ENCODE measurements around the gene STXBP5.
A peak's percentile ranks its signal among the peaks of the same experiment; 100 is the strongest.

Gene STXBP5

DNA sequence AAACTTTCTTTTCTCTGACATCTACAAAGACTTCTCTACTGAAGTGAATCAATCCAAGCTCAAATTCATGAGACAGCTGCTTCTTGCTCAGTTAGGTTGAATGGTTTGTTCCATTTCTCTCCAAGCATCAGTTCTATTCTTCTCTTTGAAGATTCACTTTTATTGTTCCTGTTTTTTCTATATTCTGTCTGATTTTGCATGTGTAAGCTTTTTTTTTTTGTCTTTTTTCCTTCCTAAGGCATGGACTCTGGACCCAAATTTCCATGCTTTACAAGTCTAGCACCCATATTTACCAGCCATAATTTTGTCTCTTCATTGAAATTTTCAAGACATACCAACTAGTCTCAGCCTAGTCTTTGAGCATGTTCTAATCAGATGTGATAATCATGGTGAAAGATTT is 25.9 kb upstream of the STXBP5 start:
- no peak for DNase-seq (ENCODE audit: low spot score)

DNA sequence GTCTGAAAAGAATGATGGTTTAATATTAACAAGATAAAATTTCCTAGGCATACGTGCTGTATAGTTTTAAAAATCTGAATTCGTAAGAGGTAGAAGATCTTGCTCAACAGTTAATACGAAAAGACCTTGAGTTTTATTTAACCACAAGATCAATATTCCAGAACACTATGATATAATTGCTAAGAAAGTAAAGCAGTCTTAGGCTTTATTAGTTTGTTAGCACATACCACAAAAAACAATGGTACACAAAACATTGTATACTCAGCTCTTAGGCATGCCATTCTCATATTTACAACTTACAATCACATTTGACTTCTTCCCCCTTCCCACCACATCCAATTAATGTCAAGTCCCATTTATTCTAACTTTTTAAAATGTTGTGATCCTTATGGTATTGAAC is 24.4 kb upstream of the STXBP5 start:
- DNase-seq (ENCODE audit: low spot score): no peak

DNA sequence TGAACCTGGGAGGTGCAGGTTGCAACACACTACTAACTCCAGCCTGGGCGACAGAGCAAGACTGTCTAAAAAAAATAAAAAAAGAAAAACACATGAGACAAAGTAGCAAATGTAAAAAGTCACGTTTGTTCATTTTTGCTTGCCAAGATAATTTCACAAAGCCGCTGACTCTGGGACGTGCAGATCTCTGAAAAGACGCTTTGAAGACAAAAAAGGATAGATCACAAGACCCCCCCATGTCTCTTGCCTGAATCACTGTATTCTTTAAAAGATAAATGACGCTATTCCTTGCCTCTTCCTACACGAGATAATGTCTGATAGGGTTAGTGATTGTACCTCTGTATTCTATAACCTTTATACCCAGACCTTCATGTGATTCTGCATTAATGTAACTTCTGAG is 23.3 kb upstream of the STXBP5 start:
- DNase-seq (ENCODE audit: low spot score): no peak

DNA sequence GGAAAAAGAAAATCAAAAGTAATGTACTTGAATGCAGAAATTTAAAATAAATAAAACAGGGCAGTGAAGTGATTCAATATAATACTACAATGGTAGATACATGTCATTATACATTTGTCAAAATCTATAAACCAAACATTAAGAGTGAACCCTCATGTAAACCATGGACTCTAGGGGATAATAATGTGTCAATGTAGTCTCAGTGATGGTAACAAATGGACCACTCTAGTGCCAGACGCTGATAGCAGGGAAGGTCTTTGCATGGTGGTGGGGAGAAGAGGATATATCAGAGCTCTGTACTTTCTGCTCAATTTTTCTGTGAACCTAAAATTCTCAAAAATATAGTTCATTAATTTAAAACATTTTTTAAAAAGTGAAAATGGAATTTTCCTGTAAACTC is 19.8 kb upstream of the STXBP5 start:
- DNase-seq (ENCODE audit: low spot score): no peak

DNA sequence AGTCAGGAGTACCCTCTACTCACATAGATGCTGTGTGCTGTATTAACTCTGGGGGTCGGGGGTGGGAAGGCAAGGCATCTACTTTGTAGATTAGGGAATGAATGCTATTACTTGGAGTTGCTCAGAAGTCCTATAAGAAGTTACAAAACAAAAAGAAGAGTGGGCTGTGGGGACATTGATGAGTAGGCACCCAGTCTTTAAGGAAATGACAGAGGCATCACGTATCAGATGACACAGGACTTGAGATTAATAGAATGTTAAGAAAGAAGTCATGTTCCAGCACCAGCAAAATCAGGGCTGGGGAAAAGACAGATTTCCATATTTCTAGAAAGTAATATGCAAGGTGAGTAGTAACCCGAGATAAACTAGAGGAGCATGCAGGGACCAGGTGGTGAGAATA is 19.0 kb upstream of the STXBP5 start:
- no peak for DNase-seq (ENCODE audit: low spot score)

DNA sequence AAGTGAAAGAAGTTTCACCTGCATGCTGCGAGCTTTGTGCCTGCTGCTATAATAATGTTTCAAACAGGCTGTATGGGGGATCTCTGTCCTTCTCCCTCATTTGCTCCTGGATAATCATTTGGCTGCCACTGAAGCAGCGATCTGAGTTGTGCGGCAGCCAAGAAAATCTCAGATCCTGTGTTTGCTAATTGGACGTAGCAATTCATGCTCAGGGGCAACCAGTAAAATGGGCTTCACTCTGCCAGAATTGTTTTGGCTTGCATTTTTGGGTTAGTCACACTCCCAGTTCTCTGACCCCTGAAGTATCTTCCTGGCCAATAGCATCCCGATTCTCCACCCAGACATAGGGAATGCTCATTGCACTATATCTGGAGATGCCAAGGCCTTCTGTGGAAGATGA is 13.7 kb upstream of the STXBP5 start:
- DNase-seq (ENCODE audit: low spot score): no peak

DNA sequence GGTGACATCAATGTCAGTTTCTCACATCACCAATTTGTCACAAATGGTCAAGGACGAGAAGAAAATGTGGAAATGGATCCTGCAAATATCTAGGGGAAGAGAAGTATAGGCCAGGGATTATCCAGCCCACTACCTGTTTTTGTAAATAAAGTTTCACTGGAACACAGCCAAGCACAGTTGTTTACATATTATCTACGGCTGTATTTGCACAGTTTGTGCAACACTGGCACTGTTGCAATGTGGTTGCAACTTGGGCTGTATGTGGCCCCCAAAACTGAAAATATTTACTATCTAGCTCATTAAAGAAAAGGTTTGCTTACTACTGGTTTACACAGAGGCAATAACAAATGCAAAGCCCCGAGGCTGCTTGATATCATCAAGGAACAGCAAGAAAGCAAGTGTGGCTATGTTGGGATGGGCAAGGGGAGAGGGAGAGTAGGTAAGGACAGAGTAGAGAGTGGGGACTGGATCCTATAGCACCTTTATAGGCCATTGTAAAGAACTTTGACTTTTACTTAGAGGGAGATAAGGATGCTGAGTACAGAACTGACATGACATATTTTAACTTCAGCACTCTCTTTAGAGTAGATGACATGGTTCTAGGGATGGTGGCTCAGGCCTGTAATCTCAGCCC is 11.8 kb upstream of the STXBP5 start:
- peak; percentile 24 for DNase-seq (ENCODE audit: low spot score)

DNA sequence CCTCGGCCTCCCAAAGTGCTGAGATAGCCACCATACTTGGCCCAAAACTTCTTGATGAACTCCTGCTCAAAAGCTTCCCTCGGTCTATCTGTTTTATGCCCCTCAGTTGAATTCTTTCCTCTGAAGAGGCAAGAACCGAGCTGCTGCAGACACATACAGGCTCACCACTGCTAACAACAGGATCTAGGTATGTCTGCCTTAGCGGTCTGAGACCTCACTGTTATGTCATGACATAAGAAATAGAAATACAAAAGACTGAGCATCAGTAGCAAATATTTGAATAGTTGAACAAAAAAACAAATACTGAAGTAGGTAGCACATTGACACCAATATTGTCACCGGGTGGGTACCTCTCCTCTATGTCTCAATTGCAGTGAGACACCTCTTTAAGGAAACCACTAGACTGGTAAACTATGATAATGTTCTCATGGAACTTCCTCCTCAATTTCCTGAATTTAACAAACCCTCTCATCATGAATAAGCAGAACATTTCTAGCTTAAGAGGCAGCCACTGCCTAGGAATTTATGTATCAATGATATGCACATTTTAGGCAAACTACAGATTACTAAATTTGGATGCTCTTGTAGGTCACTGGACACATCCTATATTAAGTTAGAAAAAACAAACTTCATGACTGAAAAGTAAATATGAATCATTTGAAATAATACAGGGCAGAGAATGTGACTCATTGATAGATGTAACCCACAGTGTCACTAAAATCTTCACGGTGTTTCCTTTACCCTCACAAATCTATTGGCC is 9.4 kb upstream of the STXBP5 start:
- no peak for DNase-seq (ENCODE audit: low spot score)

DNA sequence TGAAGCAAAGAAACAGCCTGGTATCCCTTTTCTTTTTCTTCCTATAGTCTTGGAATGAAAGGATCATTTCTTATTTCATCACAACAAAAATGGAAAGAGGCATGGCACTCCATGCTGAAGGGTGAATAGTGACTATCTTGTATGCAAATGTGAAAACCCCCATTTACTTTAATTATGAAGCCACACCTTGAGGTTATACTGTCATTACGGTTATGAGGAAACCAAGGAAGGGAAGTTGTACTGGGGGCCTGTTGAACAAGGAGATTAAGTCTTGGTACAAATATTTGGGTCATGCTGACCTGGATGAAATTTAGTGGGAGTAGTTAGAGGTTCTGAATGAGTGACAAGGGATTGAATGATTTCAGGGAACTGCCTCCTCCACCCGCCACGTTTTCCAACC is 8.7 kb upstream of the STXBP5 start:
- no peak for DNase-seq (ENCODE audit: low spot score)

DNA sequence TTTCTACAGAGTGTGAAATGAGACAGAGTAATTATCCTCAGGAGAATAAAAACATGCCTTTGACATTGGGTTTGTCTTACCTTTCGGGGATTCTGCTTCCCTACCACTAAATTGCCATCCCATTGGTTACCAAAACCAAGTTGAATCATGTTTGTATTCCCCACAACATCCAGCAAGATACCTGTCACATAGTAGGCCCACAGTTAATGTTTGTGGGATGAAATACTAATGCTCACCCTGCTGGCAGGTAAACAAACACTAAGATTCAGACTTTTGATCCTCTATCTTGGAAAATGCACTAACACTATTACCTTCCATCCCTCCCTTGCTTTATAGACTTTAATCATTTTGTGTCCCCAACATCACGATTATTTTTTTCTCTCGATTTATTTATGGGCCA is 8.2 kb upstream of the STXBP5 start:
- no peak for DNase-seq (ENCODE audit: low spot score)

DNA sequence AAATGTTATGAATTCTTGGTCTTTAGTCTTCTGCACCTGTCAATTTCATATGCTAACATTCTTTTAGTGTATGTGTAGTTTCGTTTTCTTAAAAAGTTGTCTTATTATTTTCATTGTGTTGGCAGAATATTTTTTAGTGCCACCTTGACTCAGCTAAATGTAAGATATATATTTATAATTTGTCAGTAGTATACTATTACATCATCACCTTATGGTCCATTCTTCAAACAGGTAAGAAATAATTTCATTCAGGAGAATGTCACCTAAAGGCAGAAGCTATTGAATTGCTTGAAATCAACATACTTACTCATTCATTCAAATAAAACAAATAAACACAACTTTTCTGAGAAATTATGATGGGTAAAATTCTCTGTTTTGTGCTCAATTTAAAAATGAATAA is 3.5 kb upstream of the STXBP5 start:
- no peak for DNase-seq (ENCODE audit: low spot score)

DNA sequence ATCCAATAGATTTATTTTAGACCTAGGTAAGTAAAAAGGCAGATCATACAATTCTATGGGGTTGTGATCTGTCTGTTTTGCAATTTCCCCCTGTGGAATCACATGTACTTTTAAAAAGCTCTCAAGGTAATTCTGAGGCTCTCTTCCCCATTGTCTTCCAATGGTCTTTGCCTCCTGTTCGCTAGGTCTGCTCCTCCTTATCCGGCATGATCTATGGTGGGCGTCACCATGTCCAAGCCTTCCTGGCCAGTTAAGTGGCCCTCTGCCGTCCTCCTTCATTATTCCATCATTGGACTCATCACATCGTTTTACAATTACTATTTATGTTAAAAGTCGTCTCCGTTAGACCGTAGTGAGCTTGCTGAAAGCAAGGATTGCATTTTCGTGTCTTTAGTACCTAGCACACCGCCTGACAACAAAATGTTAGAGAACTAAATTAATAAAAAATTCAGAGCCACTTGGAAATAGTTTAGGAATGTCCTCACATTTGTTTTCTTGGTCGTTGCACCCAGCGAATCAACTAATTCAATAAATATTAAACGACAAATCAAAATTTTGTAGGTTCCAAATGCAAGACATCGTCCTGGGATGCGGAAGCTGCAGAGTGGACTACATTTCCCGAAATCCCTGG is 2.2 kb upstream of the STXBP5 start:
- DNase-seq (ENCODE audit: low spot score): peak; percentile 43

DNA sequence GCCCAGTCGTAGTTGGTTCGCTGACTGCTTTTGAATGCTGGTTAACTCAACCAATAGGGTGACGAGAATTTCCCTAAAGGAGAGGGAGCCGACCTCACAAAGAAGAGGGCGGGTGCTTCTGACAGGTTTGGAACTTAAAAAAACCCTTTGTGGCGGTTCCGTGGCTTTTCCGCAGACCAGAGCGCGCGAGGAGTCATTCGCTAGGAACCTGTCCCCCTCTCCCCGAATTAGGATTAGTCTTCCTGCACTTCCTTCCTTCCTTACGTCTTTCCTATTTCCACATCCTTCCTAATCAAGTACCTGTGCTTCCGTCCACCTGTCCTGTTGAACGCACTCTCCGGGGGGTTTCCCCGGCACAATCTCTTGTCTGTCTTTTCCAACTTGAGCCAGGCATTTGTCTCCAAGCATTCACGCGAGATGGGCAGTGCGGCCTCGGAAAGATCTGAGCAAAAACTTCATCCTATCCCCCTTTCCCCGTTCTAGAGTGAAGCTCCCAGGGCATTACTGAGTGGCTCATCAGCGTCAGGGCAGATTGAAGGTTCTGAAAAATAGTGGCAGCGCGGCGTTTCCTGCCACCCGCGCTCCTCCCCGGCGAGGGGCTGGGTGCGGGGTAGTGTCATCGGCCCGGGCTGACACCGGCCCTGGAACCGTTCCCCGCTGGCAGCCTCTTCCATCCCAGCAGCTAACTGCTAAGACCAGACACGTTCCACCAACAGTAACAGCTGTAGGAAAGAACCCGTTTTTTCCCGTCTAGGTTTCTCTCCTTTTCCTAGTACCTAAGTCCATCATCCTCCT is 1.5 kb upstream of the STXBP5 start:
- peak; percentile 97 for DNase-seq (ENCODE audit: low spot score)

DNA sequence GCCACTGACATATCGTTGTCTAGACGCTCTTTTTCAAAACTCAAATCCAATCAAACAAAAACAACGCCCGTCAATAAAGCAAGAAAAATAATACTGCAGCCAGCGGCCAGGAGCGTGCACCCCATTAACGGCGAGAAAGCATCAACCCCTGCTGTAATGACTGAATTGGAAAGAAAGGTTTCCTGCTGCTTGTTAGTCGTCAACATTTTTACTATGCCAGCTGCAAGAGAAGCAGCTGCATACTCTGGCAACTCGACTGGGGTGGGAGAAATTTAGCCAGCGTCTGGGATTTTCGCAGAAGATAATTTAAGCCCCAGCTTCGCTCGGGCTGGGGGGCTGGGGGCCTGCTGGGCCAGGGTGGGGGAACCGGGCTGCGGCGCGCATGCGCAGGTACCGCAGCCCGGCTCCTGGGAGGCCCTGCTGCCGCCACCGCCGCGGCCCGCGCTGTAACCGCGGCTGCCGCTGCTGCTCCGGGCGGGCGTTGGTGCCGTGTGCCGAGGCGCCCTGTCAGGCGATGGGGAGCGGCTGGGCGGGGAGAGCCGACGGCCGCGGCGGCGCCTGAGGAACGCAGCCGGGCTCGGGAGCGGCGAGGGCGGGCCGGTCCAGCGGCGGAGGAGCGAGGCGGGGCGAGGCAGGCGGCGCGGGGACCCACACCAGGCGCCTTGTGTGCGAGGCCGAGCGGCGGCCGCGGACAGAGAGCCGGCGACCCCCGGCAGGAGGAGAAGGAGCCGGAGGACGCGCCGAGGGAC is 732 bp upstream of the STXBP5 start:
- DNase-seq (ENCODE audit: low spot score): peak; percentile 93

DNA sequence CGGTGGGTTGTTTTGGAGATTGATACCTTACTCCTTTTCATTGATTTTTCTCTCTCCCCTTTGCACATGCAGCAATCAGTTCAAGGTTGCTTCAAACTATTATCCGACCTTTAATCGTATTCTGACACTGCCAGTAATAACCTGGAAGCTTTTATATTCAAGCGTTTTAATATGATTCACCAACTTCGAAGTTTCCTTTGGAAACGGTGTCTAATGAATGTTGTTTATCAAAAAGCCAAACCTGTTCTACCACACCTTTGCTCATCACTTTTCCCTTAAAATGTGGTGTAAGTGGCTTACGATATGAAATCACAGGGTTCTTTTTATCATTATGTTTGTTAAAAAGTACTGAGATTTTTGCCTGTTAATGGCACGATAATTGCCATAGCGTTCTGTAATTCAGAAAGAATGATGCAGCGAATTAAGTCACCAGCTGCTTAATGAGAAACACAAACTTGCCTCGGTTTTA is 660 bp downstream of the STXBP5 start:
- no peak for DNase-seq (ENCODE audit: low spot score)

DNA sequence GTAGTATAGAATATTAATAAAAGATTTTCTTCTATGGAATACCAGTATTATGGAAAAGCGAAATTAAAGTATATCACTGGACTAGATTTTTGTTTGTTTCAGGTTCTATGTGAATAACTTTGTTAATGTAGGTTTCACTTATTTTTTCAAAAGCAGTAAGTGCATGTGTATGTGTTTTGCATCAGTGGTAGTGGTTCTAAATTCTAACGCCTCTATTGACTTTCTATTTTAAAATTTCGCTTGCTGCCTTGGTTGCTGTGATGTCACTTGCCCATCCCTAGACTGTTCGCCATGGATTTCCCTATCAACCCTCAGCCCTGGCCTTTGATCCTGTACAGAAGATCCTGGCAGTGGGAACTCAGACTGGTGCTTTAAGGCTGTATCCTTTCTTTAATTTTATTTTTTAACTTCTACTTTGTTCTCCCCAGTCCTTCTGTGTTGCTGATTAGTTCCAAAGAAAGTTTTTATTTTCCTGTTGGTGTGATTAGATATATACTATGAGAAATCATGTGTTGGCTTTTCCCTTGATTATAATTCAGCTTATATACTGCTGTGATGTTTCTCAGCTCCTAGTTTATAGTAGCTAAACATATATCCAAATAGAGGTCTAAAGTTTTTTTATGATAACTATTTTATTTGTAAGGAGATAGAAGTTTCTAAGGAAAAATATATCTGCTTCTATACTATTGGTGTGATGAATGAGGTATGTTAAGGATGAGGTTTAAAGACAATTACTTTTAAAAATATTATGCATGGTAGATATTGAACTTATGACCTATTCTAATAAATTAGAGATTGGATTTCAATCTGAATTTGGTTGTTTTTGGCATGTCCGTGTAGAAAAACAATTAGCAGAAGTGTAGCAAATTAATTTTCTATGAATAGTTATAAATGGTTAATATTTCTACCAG is 1.7 kb downstream of the STXBP5 start:
- peak; percentile 62 for DNase-seq (ENCODE audit: low spot score)

DNA sequence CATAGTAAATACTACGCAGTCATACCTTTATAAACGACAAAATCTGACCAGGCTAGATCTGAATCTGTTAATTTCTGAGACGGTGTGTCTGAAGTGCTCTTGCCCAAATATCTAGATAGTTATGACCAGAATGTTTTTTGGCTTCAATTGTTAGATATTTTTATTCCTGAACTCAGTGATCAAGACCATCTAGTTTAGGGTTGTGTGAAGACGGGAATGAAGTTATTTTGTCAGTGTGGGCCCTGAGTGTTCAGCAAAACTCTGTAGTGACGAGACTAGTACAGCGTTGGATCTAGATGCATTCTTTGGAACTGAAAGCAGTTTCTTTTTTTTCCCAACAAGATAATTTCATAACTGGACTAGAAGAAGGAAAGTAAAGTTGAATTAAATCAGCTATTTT is 3.1 kb downstream of the STXBP5 start:
- DNase-seq (ENCODE audit: low spot score): no peak

DNA sequence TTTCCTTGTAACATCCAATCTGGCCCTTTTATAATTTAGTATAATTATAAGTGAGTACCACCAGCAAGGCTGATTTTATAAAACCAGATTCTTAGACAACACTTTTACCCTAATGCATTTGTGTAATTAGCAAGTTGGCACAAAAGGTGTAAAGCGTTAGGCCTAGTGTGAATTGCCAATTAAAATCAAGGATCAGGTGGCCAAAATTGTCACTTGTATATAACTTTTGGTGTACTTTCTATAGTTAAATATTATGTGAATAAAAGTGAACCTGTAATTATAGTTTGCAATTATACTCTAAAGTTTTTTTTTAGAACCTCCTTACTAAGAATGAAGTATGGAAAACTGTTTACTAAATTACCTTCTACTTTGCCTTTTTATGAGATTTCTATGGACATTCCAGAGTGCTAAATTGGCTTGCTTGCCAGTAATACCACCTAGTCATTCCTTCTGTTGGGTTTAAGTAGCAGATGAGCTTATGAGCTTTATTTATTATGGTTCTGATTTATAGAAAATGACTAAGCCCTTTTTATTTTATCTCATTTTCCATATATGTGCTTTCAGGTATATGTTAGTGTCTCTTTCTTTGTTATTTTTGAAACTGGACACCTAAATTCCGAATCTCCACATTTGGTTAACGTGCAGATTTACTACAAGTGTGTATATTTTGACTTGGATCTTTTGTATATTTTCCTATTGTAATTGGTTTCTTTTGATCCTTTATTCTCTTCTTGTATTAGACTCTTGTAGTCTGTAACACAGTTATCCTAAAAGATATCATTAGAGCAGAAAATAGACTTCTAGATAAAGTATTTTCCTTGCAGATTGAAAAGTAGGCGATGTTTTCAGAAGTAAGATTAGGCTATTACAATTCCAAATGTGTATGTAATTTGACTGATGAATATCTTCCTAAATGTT is 3.9 kb downstream of the STXBP5 start:
- DNase-seq (ENCODE audit: low spot score): no peak

DNA sequence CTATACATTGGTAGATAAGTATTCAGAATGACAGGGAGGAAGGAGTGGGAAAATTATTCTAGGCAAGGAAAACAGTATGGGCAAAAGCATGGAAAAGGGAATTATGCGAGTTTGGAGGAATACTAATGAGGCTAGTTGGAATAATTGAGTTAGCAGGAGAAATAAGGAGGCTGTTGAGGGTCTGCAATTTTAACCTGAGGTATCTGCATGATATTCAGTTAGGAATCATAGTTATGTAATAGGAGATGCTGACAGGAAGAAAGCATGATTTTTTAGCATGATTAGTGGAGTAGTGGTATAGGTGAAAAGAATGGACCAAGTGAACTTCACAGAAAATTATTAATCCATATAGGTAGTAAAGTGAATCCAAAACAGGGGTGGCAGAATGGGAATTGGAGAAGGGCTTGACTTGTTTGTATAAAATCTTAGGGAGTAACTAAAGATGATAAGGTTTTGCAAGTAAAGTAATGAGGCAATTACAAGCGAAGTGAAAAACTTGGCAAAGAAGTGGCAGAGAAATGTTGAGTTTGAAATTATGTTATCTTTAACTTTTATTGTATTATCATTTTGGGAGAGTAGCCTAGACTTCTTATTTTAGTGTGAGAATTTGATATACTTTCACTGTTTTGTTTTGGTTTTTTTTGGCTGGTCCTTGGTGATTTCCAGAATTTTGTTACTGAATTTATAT is 5.7 kb downstream of the STXBP5 start:
- DNase-seq (ENCODE audit: low spot score): no peak
